ENCODE data around the gene GMCL1.
"Not testable (repeated sequence)": the region's sequence is repeated elsewhere in the genome, so short reads cannot be mapped to it uniquely, and the experiment has no call there.

GMCL1 gene

GRCh38 chr2:69829256-69830044, at the start of gene GMCL1:
Gene GMCL1 (plus strand): TSS chr2:69829660. CDS start chr2:69829893, 233 bp downstream.
- DNase-seq: peak; percentile 98

- no peak for DNase-seq
Measured at GRCh38 chr2:69780921-69781320, 48.5 kb upstream of the GMCL1 start.

GRCh38 chr2:69781321-69782248, 47.9 kb upstream of the GMCL1 start:
- DNase-seq: peak; percentile 72

GRCh38 chr2:69784228-69784627, 45.2 kb upstream of the GMCL1 start:
- no peak for DNase-seq

GRCh38 chr2:69785358-69785757, 44.1 kb upstream of the GMCL1 start:
- DNase-seq: no peak

GRCh38 chr2:69786052-69786560, 43.4 kb upstream of the GMCL1 start:
- DNase-seq: no peak

- DNase-seq: no peak
Measured at GRCh38 chr2:69789175-69789721, 40.2 kb upstream of the GMCL1 start.

- peak; percentile 31 for DNase-seq
Measured at GRCh38 chr2:69789772-69790600, 39.5 kb upstream of the GMCL1 start.

GRCh38 chr2:69790601-69790959, 38.9 kb upstream of the GMCL1 start:
- no peak for DNase-seq

- no peak for DNase-seq
Measured at GRCh38 chr2:69791045-69791444, 38.4 kb upstream of the GMCL1 start.

GRCh38 chr2:69796174-69796573, 33.3 kb upstream of the GMCL1 start:
- peak; percentile 86 for DNase-seq

- DNase-seq: no peak
Measured at GRCh38 chr2:69797235-69797634, 32.2 kb upstream of the GMCL1 start.

GRCh38 chr2:69797836-69798289, 31.6 kb upstream of the GMCL1 start:
- no peak for DNase-seq

- DNase-seq: no peak
Measured at GRCh38 chr2:69798290-69798908, 31.1 kb upstream of the GMCL1 start.

GRCh38 chr2:69798909-69799526, 30.4 kb upstream of the GMCL1 start:
- DNase-seq: peak; percentile 99

- no peak for DNase-seq
Measured at GRCh38 chr2:69801745-69802290, 27.6 kb upstream of the GMCL1 start.

GRCh38 chr2:69802781-69803367, 26.6 kb upstream of the GMCL1 start:
- DNase-seq: not testable (repeated sequence)

- DNase-seq: no peak
Measured at GRCh38 chr2:69804416-69804815, 25.0 kb upstream of the GMCL1 start.

- DNase-seq: peak; percentile 33
Measured at GRCh38 chr2:69805887-69806286, 23.6 kb upstream of the GMCL1 start.

GRCh38 chr2:69807821-69808540, 21.5 kb upstream of the GMCL1 start:
- DNase-seq: no peak

Data from hematopoietic multipotent progenitor cell treated with erythropoietin and hydrocortisone succinate and interleukin-3 and kit ligand, for 6 days (in vitro differentiated cells).